CD4-positive, alpha-beta T cell treated with Interleukin-6 at 100 ng/mL for 8 hours (primary cell): ENCODE measurements around the gene DESI1.
"Not testable (repeated sequence)": the region's sequence is repeated elsewhere in the genome, so short reads cannot be mapped to it uniquely, and the experiment has no call there.

Source experiments
- DNase-seq: peaks from one replicate; pipeline ENCODE4 v3.0.0-alpha.2; 2020; ENCODE audit warnings: mixed read lengths, low spot score

The DESI1 gene

DNA sequence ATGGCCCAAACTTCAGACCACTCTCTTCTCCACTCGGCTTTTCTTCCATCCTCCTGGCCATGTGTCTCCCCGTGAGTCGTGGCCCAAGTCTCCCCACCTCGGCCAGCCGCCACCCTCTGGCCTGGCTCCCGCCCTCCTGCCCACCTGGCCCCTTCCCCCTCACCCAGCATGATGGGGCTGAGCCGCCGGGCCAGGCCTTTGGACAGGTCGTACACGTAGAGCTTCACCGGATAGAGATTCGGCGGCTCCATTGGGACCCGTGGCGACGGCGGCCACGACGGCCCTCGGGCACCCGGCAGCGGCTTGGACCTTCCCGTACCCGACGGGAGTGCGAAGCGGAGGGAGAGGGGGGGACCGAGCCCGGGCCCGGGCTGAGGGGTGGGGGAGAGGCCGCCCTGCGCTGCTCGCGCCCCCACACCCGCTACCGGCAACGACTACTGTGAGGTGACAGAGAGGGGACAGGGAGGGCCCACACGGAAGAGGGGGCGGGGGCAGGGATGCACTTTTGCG is at the start of gene DESI1:
Gene DESI1, minus strand, starts transcription at position 455 of the 510 bp plus-strand sequence. Its CDS starts 204 bp downstream, at position 251.
- no peak for DNase-seq

DNA sequence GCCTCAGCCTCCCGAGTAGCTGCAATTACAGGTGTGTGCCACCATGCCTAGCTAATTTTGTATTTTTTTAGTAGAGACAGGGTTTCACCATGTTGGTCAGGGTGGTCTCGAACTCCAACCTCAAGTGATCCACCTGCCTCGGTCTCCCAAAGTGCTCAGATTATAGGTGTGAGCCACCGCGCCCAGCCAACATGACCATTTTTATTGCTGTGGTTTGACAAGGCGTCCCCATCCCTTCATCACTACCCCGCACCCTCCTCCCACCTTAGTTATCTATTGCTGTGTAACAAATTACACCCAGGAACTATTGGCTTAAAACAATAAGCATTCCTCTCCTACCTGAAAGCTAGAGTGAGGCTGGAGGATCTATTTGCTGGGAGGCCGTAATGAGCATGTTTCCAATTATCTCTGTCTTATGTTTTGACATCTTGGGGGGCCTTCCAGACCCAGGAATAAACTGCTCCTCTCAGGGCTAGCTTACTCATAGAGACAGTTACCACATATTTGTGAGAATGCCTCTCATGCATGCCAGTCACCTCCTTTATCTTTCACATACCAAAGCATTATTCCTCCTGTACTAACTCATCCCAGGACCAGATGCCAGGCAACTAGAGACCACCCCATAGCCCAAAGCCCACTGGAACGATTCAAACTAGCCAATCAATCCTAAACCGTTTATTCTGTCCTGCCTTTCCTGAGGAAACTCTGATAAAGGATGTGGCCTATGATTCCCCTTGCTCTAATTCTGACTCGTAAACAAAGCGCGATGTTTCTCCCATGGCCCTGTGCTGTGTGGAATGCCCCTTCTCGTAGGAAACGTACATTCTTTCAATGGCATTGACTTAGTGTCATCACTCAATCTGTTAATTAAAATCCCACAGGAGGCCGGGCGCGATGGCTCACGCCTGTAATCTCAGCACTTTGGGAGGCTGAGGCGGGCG is 48.4 kb upstream of the DESI1 start:
- DNase-seq = no peak

- no peak for DNase-seq
Observed at GRCh38 chr22:41664951-41665350, 44.1 kb upstream of the DESI1 start.

GRCh38 chr22:41664490-41664889 is 43.6 kb upstream of the DESI1 start:
- no peak for DNase-seq

DNA sequence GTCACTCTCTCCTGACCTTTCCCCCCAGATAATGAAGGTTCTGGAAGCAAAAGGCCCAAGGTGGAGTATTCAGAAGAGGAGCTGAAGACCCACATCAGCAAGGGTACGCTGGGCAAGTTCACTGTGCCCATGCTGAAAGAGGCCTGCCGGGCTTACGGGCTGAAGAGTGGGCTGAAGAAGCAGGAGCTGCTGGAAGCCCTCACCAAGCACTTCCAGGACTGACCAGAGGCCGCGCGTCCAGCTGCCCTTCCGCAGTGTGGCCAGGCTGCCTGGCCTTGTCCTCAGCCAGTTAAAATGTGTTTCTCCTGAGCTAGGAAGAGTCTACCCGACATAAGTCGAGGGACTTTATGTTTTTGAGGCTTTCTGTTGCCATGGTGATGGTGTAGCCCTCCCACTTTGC is 42.8 kb upstream of the DESI1 start:
- DNase-seq = not testable (repeated sequence)

GRCh38 chr22:41661713-41662112 is 40.9 kb upstream of the DESI1 start:
- no peak for DNase-seq

DNA sequence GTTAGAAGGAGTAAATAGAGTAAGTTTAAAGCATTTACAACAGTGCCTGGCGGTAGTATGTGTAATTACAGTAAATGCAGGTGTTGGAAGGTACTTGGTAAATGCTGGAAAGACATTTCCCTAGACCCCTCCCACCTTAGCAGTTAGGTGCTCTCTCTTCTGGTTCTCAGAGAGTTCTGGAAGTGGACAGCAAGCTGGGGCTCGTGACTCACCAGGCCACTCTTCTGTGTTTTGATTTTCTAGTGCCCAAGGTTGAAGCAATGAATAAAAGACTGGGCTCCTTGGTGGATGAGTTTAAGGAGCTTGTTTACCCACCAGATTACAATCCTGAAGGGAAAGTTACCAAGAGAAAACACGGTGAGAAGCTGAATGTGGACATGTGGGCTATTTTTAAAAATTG is 40.2 kb upstream of the DESI1 start:
- DNase-seq = no peak

GRCh38 chr22:41660416-41660815 is 39.6 kb upstream of the DESI1 start:
- no peak for DNase-seq

- DNase-seq = no peak
Observed at GRCh38 chr22:41659941-41660340, 39.1 kb upstream of the DESI1 start.

DNA sequence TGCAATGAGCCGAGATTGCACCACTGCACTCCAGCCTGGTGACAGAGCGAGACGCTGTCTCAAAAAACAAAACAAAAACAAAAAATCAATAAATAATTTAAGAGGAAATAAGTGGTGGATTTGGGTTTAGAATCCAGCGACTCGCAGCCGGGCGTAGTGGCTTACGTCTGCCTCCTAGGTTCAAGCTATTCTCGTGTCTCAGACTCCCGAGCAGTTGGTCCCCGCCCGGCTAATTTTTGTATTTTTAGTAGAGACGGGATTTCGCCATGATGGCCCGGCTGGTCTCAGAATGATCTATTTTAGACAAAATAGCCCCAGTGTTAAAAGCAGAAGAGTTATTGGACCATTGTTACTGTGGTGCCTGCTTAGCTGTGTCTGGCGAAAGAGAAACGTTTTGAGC is 38.0 kb upstream of the DESI1 start:
- no peak for DNase-seq

DNA sequence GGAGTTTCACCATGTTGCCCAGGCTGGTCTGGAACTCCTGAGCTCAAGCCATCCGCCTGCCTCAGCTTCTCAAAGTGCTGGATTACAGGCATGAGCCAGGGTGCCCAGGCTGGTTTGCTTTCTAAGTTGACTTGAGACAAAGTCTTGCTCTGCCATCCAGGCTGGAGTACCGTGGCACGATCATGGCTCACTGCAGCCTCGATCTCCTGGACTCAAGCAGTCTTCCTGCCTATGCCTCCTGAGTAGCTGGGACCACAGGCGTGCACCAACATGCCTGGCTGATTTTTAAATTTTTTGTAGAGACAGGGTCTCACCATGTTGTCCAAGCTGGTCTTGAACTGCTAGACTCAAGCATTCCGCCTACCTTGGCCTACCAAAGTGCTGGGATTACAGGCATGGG is 36.9 kb upstream of the DESI1 start:
- DNase-seq = no peak

GRCh38 chr22:41656556-41656955 is 35.7 kb upstream of the DESI1 start:
- DNase-seq = no peak

GRCh38 chr22:41654322-41654721 is 33.5 kb upstream of the DESI1 start:
- no peak for DNase-seq

DNA sequence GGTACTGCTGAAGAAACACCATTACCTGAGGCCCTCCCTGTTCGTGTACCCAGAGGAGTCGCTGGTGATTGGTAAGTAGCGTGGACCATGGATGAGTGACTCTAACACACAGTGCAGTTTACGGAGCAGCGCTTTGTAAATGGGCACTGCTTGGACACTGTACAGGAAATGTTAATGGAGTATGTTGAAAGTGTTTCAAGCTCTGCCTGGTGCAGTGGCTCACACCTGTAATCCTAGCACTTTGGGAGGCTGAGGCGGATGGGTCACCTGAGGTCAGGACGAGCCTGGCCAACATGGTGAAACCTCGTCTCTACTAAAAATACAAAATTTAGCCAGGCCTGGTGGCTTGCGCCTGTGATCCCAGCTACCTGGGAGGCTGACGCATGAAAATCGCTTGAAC is 30.0 kb upstream of the DESI1 start:
- no peak for DNase-seq

- DNase-seq = no peak
Observed at GRCh38 chr22:41650229-41650628, 29.4 kb upstream of the DESI1 start.

DNA sequence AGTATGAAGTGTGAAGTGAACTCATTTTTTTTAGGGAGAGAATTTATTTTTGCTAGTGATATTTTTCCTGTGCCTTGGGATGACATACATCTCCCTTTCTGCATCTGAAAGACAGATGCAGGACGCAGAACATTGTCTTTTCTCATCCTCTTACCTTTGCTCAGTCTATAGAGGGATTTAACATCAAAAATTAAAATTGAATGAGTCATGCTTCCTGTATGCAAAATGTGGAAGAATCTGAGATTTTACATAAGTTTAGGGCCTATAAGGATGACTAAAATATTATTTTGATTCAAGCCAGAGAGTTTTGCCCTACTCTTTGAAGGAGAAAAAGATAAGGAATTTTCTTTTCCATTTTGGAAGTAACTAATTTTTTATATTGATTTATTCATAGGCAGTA is 27.6 kb upstream of the DESI1 start:
- no peak for DNase-seq

- DNase-seq = no peak
Observed at GRCh38 chr22:41647771-41648170, 26.9 kb upstream of the DESI1 start.

GRCh38 chr22:41642331-41643110 is 21.7 kb upstream of the DESI1 start:
- DNase-seq = no peak

- no peak for DNase-seq
Observed at GRCh38 chr22:41641854-41642253, 21.0 kb upstream of the DESI1 start.

- no peak for DNase-seq
Observed at GRCh38 chr22:41638748-41639147, 17.9 kb upstream of the DESI1 start.

DNA sequence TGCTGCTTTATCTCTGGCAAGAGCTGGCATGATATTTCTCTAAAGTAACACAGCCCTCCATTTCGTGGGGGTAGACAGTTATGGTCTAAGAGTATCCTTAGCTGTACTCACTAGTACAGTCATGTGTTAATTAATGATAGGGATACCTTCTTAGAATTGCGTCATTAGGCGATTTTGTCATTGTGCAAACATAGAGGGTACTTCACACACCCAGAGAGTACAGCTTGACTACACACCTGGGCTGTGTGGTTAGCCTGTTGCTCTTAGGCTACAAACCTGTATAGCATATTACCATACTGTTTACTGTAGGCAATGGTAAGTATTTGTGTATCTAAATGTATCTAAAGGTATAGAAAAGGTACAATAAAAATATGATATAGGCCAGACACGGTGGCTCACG is 17.3 kb upstream of the DESI1 start:
- no peak for DNase-seq

- DNase-seq = not testable (repeated sequence)
Observed at GRCh38 chr22:41637623-41638022, 16.8 kb upstream of the DESI1 start.

DNA sequence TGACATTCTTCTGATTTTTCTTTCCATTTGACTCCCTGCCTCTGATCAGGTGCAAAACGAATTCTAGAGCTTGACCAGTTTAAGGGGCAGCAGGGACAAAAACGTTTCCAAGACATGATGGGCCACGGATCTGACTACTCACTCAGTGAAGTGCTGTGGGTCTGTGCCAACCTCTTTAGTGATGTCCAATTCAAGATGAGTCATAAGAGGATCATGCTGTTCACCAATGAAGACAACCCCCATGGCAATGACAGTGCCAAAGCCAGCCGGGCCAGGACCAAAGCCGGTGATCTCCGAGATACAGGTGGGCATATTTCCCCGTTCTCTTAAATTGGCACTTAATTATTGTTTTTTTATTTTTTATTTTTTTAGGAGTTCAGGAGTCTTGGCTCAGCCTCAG is 15.6 kb upstream of the DESI1 start:
- no peak for DNase-seq
